H1 (cell line): ENCODE measurements around the gene SERPINB6. TPM values are rescaled to one million over a fixed set of nuclear protein-coding genes. Genes with fewer than 3 reads are reported as not detected.

Experiments
- CTCF ChIA-PET: fragments of 300-600 bp; sonication (Branson Sonifier 250); formaldehyde crosslinking; loops from one replicate; lab custom pipeline; 2021; ENCODE audit not compliant: partially characterized antibody; lab: Charles Lee
- POLR2A ChIA-PET: fragments of 300-600 bp; sonication (Branson Sonifier 250); formaldehyde crosslinking; loops from one replicate; lab custom pipeline; 2021; ENCODE audit warnings: inconsistent platforms; ENCODE audit not compliant: partially characterized antibody; lab: Charles Lee
- DNase-seq, 2 experiments: peaks; one replicate each; pipeline versions ENCODE4 v3.0.0 to v3.0.0-alpha.2; 2010 to 2022; ENCODE audit warnings: low spot score in 2 of 2, low read depth in 1 of 2, mixed read lengths in 1 of 2
- FAIRE-seq: peaks from 2 replicates; lab custom pipeline; 2011; peaks lifted over from hg19 to GRCh38; lab: Jason Lieb, UNC
- H2AFZ ChIP-seq: 2 replicates; pipeline ENCODE4 v1.8.1; 2012; ENCODE audit warnings: low read length, inconsistent platforms
- H2AK5ac ChIP-seq: 2 replicates; pipeline ENCODE4 v1.6.1; 2013; ENCODE audit warnings: low read depth, low read length
- H2BK120ac ChIP-seq: replicated peaks from 2 replicates; pipeline ENCODE3; 2013; ENCODE audit warnings: low read depth, low read length, inconsistent platforms
- H2BK12ac ChIP-seq: 2 replicates; pipeline ENCODE4 v1.6.1; 2013; ENCODE audit warnings: low read depth, low read length
- H2BK15ac ChIP-seq: 2 replicates; pipeline ENCODE4 v1.6.1; 2013; ENCODE audit warnings: low read length
- H2BK20ac ChIP-seq: 2 replicates; pipeline ENCODE4 v1.6.1; 2013; ENCODE audit warnings: low read length
- H2BK5ac ChIP-seq: 2 replicates; pipeline ENCODE4 v1.6.1; 2013; ENCODE audit warnings: low read depth, low read length
- H3K14ac ChIP-seq: 2 replicates; pipeline ENCODE4 v1.6.1; 2013; ENCODE audit warnings: inconsistent platforms; ENCODE audit not compliant: insufficient read length
- H3K18ac ChIP-seq: 2 replicates; pipeline ENCODE4 v1.6.1; 2013; ENCODE audit warnings: low read length; ENCODE audit errors: extremely low read depth
- H3K23ac ChIP-seq: 2 replicates; pipeline ENCODE4 v1.6.1; 2013; ENCODE audit warnings: inconsistent platforms; ENCODE audit not compliant: insufficient read length
- H3K23me2 ChIP-seq: 2 replicates; pipeline ENCODE4 v1.6.1; 2013; ENCODE audit warnings: low read depth, low read length
- H3K27ac ChIP-seq: 2 replicates; pipeline ENCODE4 v1.6.1; 2011; ENCODE audit warnings: low read depth, low read length, inconsistent platforms
- H3K27me3 ChIP-seq, 4 experiments: replicated peaks in 1 of 4; 1 replicate in 1 of 4; 2 replicates in 3 of 4; pipeline versions ENCODE4 v1.6.1 to v1.8.1; 2011 to 2013; ENCODE audit warnings: low read length in 3 of 4, mild to moderate bottlenecking in 3 of 4, inconsistent platforms in 2 of 4, mixed read lengths in 2 of 4, moderate library complexity in 1 of 4; ENCODE audit not compliant: control insufficient read depth in 3 of 4, insufficient read depth in 3 of 4; ENCODE audit errors: extremely low read depth in 1 of 4
- H3K36me3 ChIP-seq, 4 experiments: 2 replicates each; pipeline versions ENCODE4 v1.6.1 to v1.8.1; 2011 to 2013; ENCODE audit warnings: mild to moderate bottlenecking in 4 of 4, low read length in 3 of 4, moderate library complexity in 2 of 4, control low read depth in 1 of 4, inconsistent platforms in 1 of 4; ENCODE audit not compliant: insufficient read depth in 4 of 4, control insufficient read depth in 2 of 4
- H3K4ac ChIP-seq: replicated peaks from 2 replicates; pipeline ENCODE3; 2013; ENCODE audit warnings: low read length, low read depth, mixed read lengths, inconsistent platforms; ENCODE audit not compliant: insufficient read length
- H3K4me1 ChIP-seq, 4 experiments: replicated peaks in 1 of 4; 1 replicate in 1 of 4; 2 replicates in 3 of 4; pipeline versions ENCODE4 v1.6.1 to v1.8.1; 2011 to 2013; ENCODE audit warnings: low read length in 3 of 4, inconsistent platforms in 2 of 4, mixed read lengths in 1 of 4; ENCODE audit not compliant: insufficient read depth in 4 of 4, control insufficient read depth in 3 of 4
- H3K4me2 ChIP-seq, 2 experiments: 2 replicates each; pipeline versions ENCODE4 v1.6.1 to v1.8.1; 2011 to 2013; ENCODE audit warnings: low read depth in 2 of 2, low read length in 2 of 2, control low read depth in 1 of 2, inconsistent platforms in 1 of 2, mild to moderate bottlenecking in 1 of 2; ENCODE audit not compliant: insufficient read depth in 1 of 2
- H3K4me3 ChIP-seq, 4 experiments: fragments of 200-600, 300-600 bp in 1 of 4; sonication (generic), shearing (Covaris generic), sonication (Bioruptor Twin) in 1 of 4; 2 replicates each; pipeline versions ENCODE4 v1.5.1 to v1.8.1; 2011 to 2016; ENCODE audit warnings: low read length in 4 of 4, low read depth in 3 of 4, control low read depth in 2 of 4, inconsistent platforms in 2 of 4, mild to moderate bottlenecking in 2 of 4, mixed read lengths in 1 of 4, moderate library complexity in 1 of 4; ENCODE audit not compliant: insufficient read depth in 2 of 4; ENCODE audit errors: extremely low read depth in 1 of 4
- H3K56ac ChIP-seq: replicated peaks from 2 replicates; pipeline ENCODE3; 2013; ENCODE audit warnings: low read depth, mild to moderate bottlenecking, mixed read lengths, low read length, inconsistent platforms; ENCODE audit not compliant: insufficient read length
- H3K79me1 ChIP-seq: 2 replicates; pipeline ENCODE4 v1.6.1; 2013; ENCODE audit warnings: low read depth, low read length, control low read depth
- H3K79me2 ChIP-seq, 2 experiments: 2 replicates each; pipeline versions ENCODE4 v1.6.1 to v1.8.1; 2012 to 2013; ENCODE audit warnings: low read length in 2 of 2, mild to moderate bottlenecking in 2 of 2, inconsistent platforms in 1 of 2; ENCODE audit not compliant: insufficient read depth in 2 of 2, control insufficient read depth in 1 of 2
- H3K9ac ChIP-seq, 4 experiments: replicated peaks in 1 of 4; 1 replicate in 1 of 4; 2 replicates in 3 of 4; pipeline versions ENCODE4 v1.6.1 to v1.8.1; 2011 to 2013; ENCODE audit warnings: low read depth in 3 of 4, low read length in 3 of 4, control low read depth in 2 of 4, mild to moderate bottlenecking in 2 of 4, moderate library complexity in 2 of 4, inconsistent platforms in 1 of 4; ENCODE audit errors: extremely low read depth in 1 of 4
- H3K9me3 ChIP-seq, 2 experiments: 2 replicates each; pipeline versions ENCODE4 v1.6.1 to v1.8.1; 2012 to 2013; ENCODE audit warnings: mild to moderate bottlenecking in 2 of 2, moderate library complexity in 2 of 2, control low read depth in 1 of 2, inconsistent platforms in 1 of 2, low read depth in 1 of 2, low read length in 1 of 2, mixed read lengths in 1 of 2; ENCODE audit not compliant: insufficient read depth in 2 of 2
- H4K20me1 ChIP-seq, 2 experiments: replicated peaks in 1 of 2; 2 replicates each; pipeline versions ENCODE3 to v1.8.1; 2011 to 2013; ENCODE audit warnings: inconsistent platforms in 2 of 2, low read length in 2 of 2, mild to moderate bottlenecking in 1 of 2; ENCODE audit not compliant: insufficient read depth in 2 of 2, control insufficient read depth in 1 of 2
- H4K5ac ChIP-seq: 2 replicates; pipeline ENCODE4 v1.6.1; 2013; ENCODE audit warnings: low read length, low read depth, mixed read lengths, inconsistent platforms; ENCODE audit not compliant: insufficient read length
- H4K8ac ChIP-seq: 2 replicates; pipeline ENCODE4 v1.8.0; 2013; ENCODE audit warnings: mild to moderate bottlenecking, moderate library complexity, low read length, inconsistent platforms; ENCODE audit not compliant: insufficient read depth; ENCODE audit errors: extremely low read depth
- H4K91ac ChIP-seq: replicated peaks from 2 replicates; pipeline ENCODE3; 2013; ENCODE audit warnings: low read length, mixed read lengths, inconsistent platforms; ENCODE audit not compliant: insufficient read length
- BRCA1 ChIP-seq: IDR thresholded peaks from 2 replicates; pipeline ENCODE4 v1.6.1; 2012; ENCODE audit warnings: low read depth, low read length, improper control_type of control experiment
- CEBPB ChIP-seq: IDR thresholded peaks from 2 replicates; pipeline ENCODE4 v1.6.1; 2012; ENCODE audit warnings: low read depth, low read length
- SIX5 ChIP-seq: IDR thresholded peaks from 2 replicates; pipeline ENCODE4 v1.6.1; 2011; ENCODE audit warnings: mild to moderate bottlenecking, low read depth, low read length
- TEAD4 ChIP-seq: IDR thresholded peaks from 2 replicates; pipeline ENCODE4 v1.6.1; 2012; ENCODE audit warnings: low read depth, low read length, inconsistent platforms, mixed read lengths
- WGBS, 2 experiments: shearing (Covaris generic) in 1 of 2; methylation state at CpG; one replicate each; pipeline versions ENCODE4 v1.1.6 to v1.1.7; 2013 to 2015; ENCODE audit warnings: low lambda C conversion rate in 2 of 2, mixed read lengths in 2 of 2, inconsistent platforms in 1 of 2, low coverage in 1 of 2, missing lambda C conversion rate in 1 of 2; ENCODE audit not compliant: insufficient replicate concordance in 2 of 2, insufficient coverage in 1 of 2, insufficient read length in 1 of 2; ENCODE audit errors: extremely low coverage in 1 of 2, missing lambda C conversion rate in 1 of 2; 5-methylcytosine and 5-hydroxymethylcytosine counted together
- polyA plus RNA-seq, 7 experiments: library from polyadenylated mRNA; depleted of rRNA in 3 of 7; stranded (reverse) in 5 of 7; unstranded in 2 of 7; fragments of >200 nt in 5 of 7; fragments of 200-250 nt in 2 of 7; gene quantifications; 1 replicate in 5 of 7; 2 replicates in 1 of 7; 4 replicates in 1 of 7; pipeline versions ENCODE4 v1.2.1 to v1.2.3, GENCODE V29; 2011 to 2013; ENCODE audit warnings: missing spikeins in 2 of 7, mixed read lengths in 2 of 7
- total RNA-seq: library from RNA; stranded (reverse); fragmentation: NEBNext Ultra II Directional; extraction: Animal tissue kit (Norgen Biotek cat#: 25700); gene quantifications from 2 replicates; pipeline ENCODE4 v1.2.1, GENCODE V29; 2021

Gene SERPINB6
- total and polyA plus RNA-seq, 2 of the 8 experiments (the other 6 are each of a cell fraction or from before 2014, with no cell fraction given): 27.2 to 29.4 TPM

- H3K56ac ChIP-seq: no peak overlapping the region
- H3K36me3 ChIP-seq: no peaks in the 10 kb centered on the region
- H3K27me3 ChIP-seq: no peaks in the 10 kb centered on the region
- whole genome bisulfite sequencing, 2 experiments: 94% methylated on average over 12 of the region's 12 CpGs; no CpG with 5 or more reads in 1 of the 2 experiments
- H3K4ac ChIP-seq: no peak overlapping the region
- H2BK20ac ChIP-seq: no peak overlapping the region
- TF ChIP-seq CEBPB: no peak
- TF ChIP-seq SIX5: no peak
- TF ChIP-seq TEAD4: no peak
- no peak for TF ChIP-seq BRCA1
- no peaks in the 10 kb centered on the region for H3K9me3 ChIP-seq
- peaks cover 0 to 7% (median 3%) of the 10 kb centered on the region in 4 experiments; a peak in 6 of 7 replicates for H3K4me1 ChIP-seq
- no peak overlapping the region for H3K27ac ChIP-seq
- POLR2A ChIA-PET: interaction anchor here (1.3 to 2.0 kb wide), 2 partner anchors 8 to 12 kb away, joined by 4 read pairs; no protein-coding TSS in a partner anchor
- H4K91ac ChIP-seq: no peak overlapping the region
- no peak overlapping the region for H3K14ac ChIP-seq
- CTCF ChIA-PET: interaction anchor here (0.6 to 20.6 kb wide), 7 partner anchors 11 to 217 kb away, joined by 3 to 293 read pairs (median 4); partner anchors contain the start of gene NQO2
- H2BK12ac ChIP-seq: no peak overlapping the region
- H3K4me2 ChIP-seq: no peak overlapping the region
- DNase-seq (peak in 1 of 2 experiments; percentile 27), FAIRE-seq (no peak)
- H2BK15ac ChIP-seq: no peak overlapping the region
- H4K20me1 ChIP-seq: no peaks in the 10 kb centered on the region
- H4K5ac ChIP-seq: no peak overlapping the region
- no peaks in the 10 kb centered on the region for H3K79me1 ChIP-seq
- no peak overlapping the region for H3K9ac ChIP-seq
- no peak overlapping the region for H2BK5ac ChIP-seq
- H4K8ac ChIP-seq: no peak overlapping the region; the same call in 1 of the 2 replicates
- H3K23me2 ChIP-seq: no peaks in the 10 kb centered on the region; the same call in 1 of the 2 replicates
- H3K4me3 ChIP-seq: no peak overlapping the region
- no peak overlapping the region for H2AFZ ChIP-seq
- no peak overlapping the region for H3K18ac ChIP-seq
- no peaks in the 10 kb centered on the region for H3K79me2 ChIP-seq
- no peak overlapping the region for H3K23ac ChIP-seq
- H2BK120ac ChIP-seq: no peak overlapping the region
- no peak overlapping the region for H2AK5ac ChIP-seq
These were observed 22.2 kb downstream of the SERPINB6 start for GRCh38 chr6:2949121-2949520.
